K562 (cell line): ENCODE measurements around the gene PMPCB. TPM values are rescaled to one million over a fixed set of nuclear protein-coding genes. Genes with fewer than 3 reads are reported as not detected.

ENCODE experiments used
- ATAC-seq: fragments of 200-7000 bp; cut with Tn5 transposase; 3 replicates; pipeline ENCODE4 v1.9.1; 2020; ENCODE audit warnings: moderate library complexity
- Bru-seq: library from RNA; stranded (reverse); fragments of 400-500 nt; gene quantifications from one replicate; lab custom pipeline; 2021; lab: Mats Ljungman, UMichigan
- BruChase-seq, 2 experiments: library from RNA; stranded (reverse); fragments of 400-500 nt; gene quantifications; one replicate each; lab custom pipeline; 2021; lab: Mats Ljungman, UMichigan
- BruUV-seq: library from RNA; stranded (reverse); fragments of 400-500 nt; replicated peaks from 2 replicates; lab custom pipeline; 2021; lab: Mats Ljungman, UMichigan
- CTCF ChIA-PET: fragments of 300-600 bp; formaldehyde crosslinking; extraction: SDS; loops from one replicate; lab custom pipeline; 2021; ENCODE audit warnings: low intra/inter-chr PET ratio; lab: Yijun Ruan, JAX
- POLR2A ChIA-PET: fragments of 300-600, 350-650 bp; sonication (Branson Sonifier 250); formaldehyde crosslinking; extraction: SDS; loops from one replicate; lab custom pipeline; 2021; ENCODE audit warnings: antibody characterized with exemption, inconsistent platforms; lab: Yijun Ruan, JAX
- DNase-seq, 4 experiments: peaks; one replicate each; pipeline versions ENCODE4 v3.0.0 to v3.0.0-alpha.2; 2011 to 2018; ENCODE audit warnings: low spot score in 3 of 4, mixed read lengths in 3 of 4; ENCODE audit errors: extremely low read depth in 1 of 4
- FAIRE-seq: peaks from 2 replicates; lab custom pipeline; 2011; peaks lifted over from hg19 to GRCh38; lab: Jason Lieb, UNC
- H2AFZ ChIP-seq: 2 replicates; pipeline ENCODE4 v1.6.0; 2011; ENCODE audit warnings: low read depth, low read length, control low read depth, inconsistent platforms
- H3K27ac ChIP-seq: fragments of 200-600 bp; 3 replicates; pipeline ENCODE4 v1.8.0; 2011; ENCODE audit warnings: low read depth, mild to moderate bottlenecking, control low read depth, inconsistent platforms, low read length, moderate library complexity, mixed read lengths; ENCODE audit errors: extremely low read depth
- H3K27me3 ChIP-seq, 2 experiments: fragments of 300-600 bp in 1 of 2; 2 replicates in 1 of 2; 3 replicates in 1 of 2; pipeline versions ENCODE4 v1.6.0 to v1.8.0; 2011; ENCODE audit warnings: inconsistent platforms in 2 of 2, low read length in 2 of 2, mild to moderate bottlenecking in 1 of 2, mixed read lengths in 1 of 2, moderate library complexity in 1 of 2; ENCODE audit not compliant: control insufficient read depth in 2 of 2, insufficient read depth in 2 of 2
- H3K36me3 ChIP-seq: fragments of 300-600 bp; 3 replicates; pipeline ENCODE4 v1.8.0; 2011; ENCODE audit warnings: mild to moderate bottlenecking, low read length, inconsistent platforms; ENCODE audit not compliant: control insufficient read depth, insufficient read depth
- H3K4me1 ChIP-seq, 2 experiments: fragments of 200-600 bp in 1 of 2; replicated peaks in 1 of 2; 2 replicates in 1 of 2; 3 replicates in 1 of 2; pipeline versions ENCODE4 v1.5.1 to v1.8.0; 2011; ENCODE audit warnings: inconsistent platforms in 2 of 2, low read length in 2 of 2, mild to moderate bottlenecking in 1 of 2, mixed read lengths in 1 of 2, moderate library complexity in 1 of 2; ENCODE audit not compliant: control insufficient read depth in 2 of 2, insufficient read depth in 2 of 2
- H3K4me2 ChIP-seq: 2 replicates; pipeline ENCODE4 v1.6.1; 2011; ENCODE audit warnings: low read length, control low read depth, inconsistent platforms, mixed read lengths; ENCODE audit not compliant: insufficient read depth
- H3K4me3 ChIP-seq: fragments of 200-600 bp; sonication (generic), shearing (Covaris generic); 2 replicates; pipeline ENCODE4 v1.5.1; 2016; ENCODE audit warnings: control low read depth, inconsistent platforms
- H3K79me2 ChIP-seq: fragments of 200-600 bp; 3 replicates; pipeline ENCODE4 v1.8.0; 2011; ENCODE audit warnings: low read length, inconsistent platforms; ENCODE audit not compliant: control insufficient read depth, insufficient read depth
- H3K9ac ChIP-seq, 2 experiments: 2 replicates each; pipeline versions ENCODE4 v1.6.0 to v1.6.1; 2011; ENCODE audit warnings: low read depth in 2 of 2, low read length in 2 of 2, control low read depth in 1 of 2, inconsistent platforms in 1 of 2, mild to moderate bottlenecking in 1 of 2, mixed read lengths in 1 of 2; ENCODE audit not compliant: insufficient read depth in 1 of 2
- H3K9me1 ChIP-seq: one replicate; pipeline ENCODE4 v1.6.0; 2011; ENCODE audit warnings: inconsistent platforms, mild to moderate bottlenecking, low read length, moderate library complexity; ENCODE audit not compliant: control insufficient read depth, insufficient read depth
- H3K9me3 ChIP-seq: replicated peaks from 2 replicates; pipeline ENCODE4 v1.5.1; 2011; ENCODE audit warnings: low read depth, low read length, inconsistent platforms; ENCODE audit not compliant: control insufficient read depth, insufficient read depth
- H4K20me1 ChIP-seq: replicated peaks from 2 replicates; pipeline ENCODE4 v1.6.1; 2011; ENCODE audit warnings: low read length, inconsistent platforms, mixed read lengths; ENCODE audit not compliant: control insufficient read depth, insufficient read depth
- CBFB ChIP-seq: sonication (generic); formaldehyde crosslinking; IDR thresholded peaks from 2 replicates; pipeline ENCODE4 v1.4.0; 2020; ENCODE audit warnings: mild to moderate bottlenecking, missing genetic modification reagents
- CEBPB ChIP-seq: fragments of 450-650 bp; IDR thresholded peaks from 2 replicates; pipeline ENCODE4 v1.6.1; 2016; ENCODE audit warnings: missing genetic modification characterization, missing compliant biosample characterization
- FUS ChIP-seq: fragments of 200-400 bp; formaldehyde crosslinking; optimal IDR thresholded peaks from 2 replicates; pipeline ENCODE3; 2017; ENCODE audit warnings: low read depth, low read length
- MEIS2 ChIP-seq: fragments of 450-650 bp; IDR thresholded peaks from 2 replicates; pipeline ENCODE4 v1.6.1; 2014; ENCODE audit warnings: mild to moderate bottlenecking; ENCODE audit not compliant: partially characterized antibody
- MNT ChIP-seq, 2 experiments: fragments of 450-650 bp; conservative IDR thresholded peaks; 2 replicates each; pipeline ENCODE4 v1.6.1; 2017; ENCODE audit warnings: mild to moderate bottlenecking in 2 of 2, moderate library complexity in 2 of 2
- POLR2AphosphoS2 ChIP-seq: IDR thresholded peaks from 2 replicates; pipeline ENCODE4 v1.6.1; 2012; ENCODE audit warnings: low read length, improper control_type of control experiment
- PRMT5 ChIP-seq: sonication (generic); formaldehyde crosslinking; IDR thresholded peaks from 2 replicates; pipeline ENCODE4 v1.5.0; 2020; ENCODE audit warnings: missing genetic modification reagents
- SIX5 ChIP-seq, 2 experiments: IDR thresholded peaks; 2 replicates each; pipeline ENCODE4 v1.6.1; 2011; ENCODE audit warnings: low read length in 2 of 2, borderline replicate concordance in 1 of 2, low read depth in 1 of 2, mild to moderate bottlenecking in 1 of 2, moderate library complexity in 1 of 2; ENCODE audit not compliant: insufficient read depth in 1 of 2
- SPI1 ChIP-seq: IDR thresholded peaks from 2 replicates; pipeline ENCODE4 v1.6.1; 2011; ENCODE audit warnings: low read depth, low read length, control low read depth, borderline replicate concordance
- TEAD1 ChIP-seq, 2 experiments: fragments of 450-650 bp in 1 of 2; sonication (generic) in 1 of 2; formaldehyde crosslinking; IDR thresholded peaks; 2 replicates each; pipeline versions ENCODE4 v1.4.0 to v1.8.0; 2020 to 2022; ENCODE audit warnings: mild to moderate bottlenecking in 2 of 2, missing genetic modification reagents in 1 of 2
- ZZZ3 ChIP-seq: fragments of 450-650 bp; IDR thresholded peaks from 2 replicates; pipeline ENCODE4 v1.6.1; 2016; ENCODE audit warnings: antibody characterized with exemption, mild to moderate bottlenecking, moderate library complexity
- WGBS: fragments of 100-300 bp; shearing (Covaris generic); methylation state at CpG from one replicate; pipeline ENCODE4 v1.1.6; 2016; ENCODE audit warnings: low coverage, mixed read lengths; ENCODE audit not compliant: insufficient coverage; ENCODE audit errors: missing lambda C conversion rate; 5-methylcytosine and 5-hydroxymethylcytosine counted together
- in situ Hi-C: fragments of 300-500 bp; cut with MboI; formaldehyde crosslinking; loops from 4 replicates; pipeline ENCODE4 v1.15.0; 2018; ENCODE audit warnings: inconsistent platforms, mixed read lengths
- intact Hi-C: fragments of 100-400 bp; cut with micrococcal nuclease; formaldehyde crosslinking; loops from 2 replicates; pipeline ENCODE4 v1.14.2; 2022
- long read RNA-seq, 3 experiments: library from polyadenylated mRNA in 2 of 3; library from RNA in 1 of 3; unstranded in 2 of 3; stranded (forward) in 1 of 3; transcript quantifications; one replicate each; pipeline ENCODE4 v2.0.0, GENCODE V29; 2019 to 2022
- polyA minus RNA-seq, 3 experiments: library from RNA; depleted of rRNA, polyadenylated mRNA; stranded (reverse); fragments of >200 nt; gene quantifications; 2 replicates each; pipeline ENCODE4 v1.2.3, GENCODE V29; 2011
- polyA plus RNA-seq, 8 experiments: library from polyadenylated mRNA; depleted of rRNA in 4 of 8; stranded (reverse) in 5 of 8; unstranded in 3 of 8; fragments of >200 nt; fragmentation: Nextera tagmentation in 2 of 8; fragmentation: Illumina TruSeq in 1 of 8; extraction: Ambion mirVana in 2 of 8; extraction: Trizol in 1 of 8; gene quantifications; 2 replicates each; pipeline versions ENCODE4 v1.2.1 to v1.2.3, GENCODE V29; 2011 to 2014; ENCODE audit warnings: inconsistent platforms in 1 of 8, missing spikeins in 1 of 8
- total RNA-seq, 7 experiments: library from RNA; depleted of rRNA in 6 of 7; stranded (reverse); fragments of >200 nt in 6 of 7; fragmentation: Illumina TruSeq in 2 of 7; extraction: Trizol in 2 of 7; gene quantifications; 2 replicates each; pipeline versions ENCODE4 v1.2.1 to v1.2.3, GENCODE V29; 2011 to 2021; ENCODE audit warnings: low replicate concordance in 1 of 7
- TF ChIP-seq, protein P1 (sequence below): fragments of 250-450 bp; sonication (Bioruptor Pico); IDR thresholded peaks from 2 replicates; pipeline ENCODE4 v1.6.1; 2021; ENCODE audit warnings: mild to moderate bottlenecking

PMPCB gene
- total RNA-seq (2011; cell fraction: chromatin; rRNA removed; ENCODE audit: low replicate concordance) = 64.6 and 120 TPM in 2 replicates
- 41.2 and 44.6 TPM in 2 replicates for total RNA-seq (2011; cell fraction: nucleolus; rRNA removed)
- 67.7 and 74.3 TPM in 2 replicates for total RNA-seq (2011; cell fraction: nucleoplasm; rRNA removed)
- total RNA-seq (2014; rRNA removed) (58.6 and 61.2 TPM in 2 replicates), total RNA-seq (2014; rRNA removed; fragmentation: Illumina TruSeq; extraction: Trizol) (105 and 120 TPM in 2 replicates), total RNA-seq (2015; rRNA removed; fragmentation: Illumina TruSeq; extraction: Trizol) (84.4 and 92.9 TPM in 2 replicates), total RNA-seq (2021) (85.7 and 92.1 TPM in 2 replicates), polyA plus RNA-seq (2011; rRNA removed) (120 and 179 TPM in 2 replicates), polyA plus RNA-seq (2014; fragmentation: Illumina TruSeq; extraction: Trizol) (96.8 and 116 TPM in 2 replicates), polyA plus RNA-seq (2014; fragmentation: Nextera tagmentation; extraction: Ambion mirVana) (100 to 1,000 TPM; 169 to 209 TPM), polyA plus RNA-seq (2014; rRNA removed) (90.0 and 108 TPM in 2 replicates), polyA minus RNA-seq (2011; rRNA and poly(A)+ RNA removed) (60.2 and 77.9 TPM in 2 replicates), Bru-seq, nascent RNA (percentile 94 among the genes with signal in this experiment), BruChase-seq, experiment 1, labeled RNA remaining after a 2-hour chase (percentile 91 among the genes with signal in this experiment), BruChase-seq, experiment 2, labeled RNA remaining after a 6-hour chase (percentile 91 among the genes with signal in this experiment)
- 46.2 and 77.3 TPM in 2 replicates for polyA plus RNA-seq (2011; cell fraction: cytosol; rRNA removed)
- 143 and 238 TPM in 2 replicates for polyA plus RNA-seq (2011; cell fraction: nucleus; rRNA removed)
- polyA plus RNA-seq (2012) = 104 and 147 TPM in 2 replicates
- polyA minus RNA-seq (2011; cell fraction: cytosol; rRNA and poly(A)+ RNA removed) = 19.1 and 40.1 TPM in 2 replicates
- 22.1 and 32.7 TPM in 2 replicates for polyA minus RNA-seq (2011; cell fraction: nucleus; rRNA and poly(A)+ RNA removed)
- long read RNA-seq, experiment 1, transcript PMPCB-201 (13 exons, 2,472 nt) = major isoform, 180 of 225 reads
- long read RNA-seq, experiment 1, transcript PMPCB-202 (12 exons, 1,714 nt) = minor isoform, 9 of 225 reads
- long read RNA-seq, experiment 1, partial matches to known transcripts = 14 of 225 reads
- long read RNA-seq, experiment 1, other reads (novel, unspliced or antisense) = 21 of 225 reads
- long read RNA-seq, experiment 2, transcript PMPCB-201 (13 exons, 2,472 nt) = major isoform, 7 of 115 reads
- long read RNA-seq, experiment 2, partial matches to known transcripts = 21 of 115 reads
- long read RNA-seq, experiment 2, other reads (novel, unspliced or antisense) = 87 of 115 reads
- long read RNA-seq, experiment 3, transcript PMPCB-202 (12 exons, 1,714 nt) = minor isoform, 12 of 231 reads
- long read RNA-seq, experiment 3, transcript PMPCB-201 (13 exons, 2,472 nt) = major isoform, 194 of 231 reads
- long read RNA-seq, experiment 3, partial matches to known transcripts = 10 of 231 reads
- long read RNA-seq, experiment 3, other reads (novel, unspliced or antisense) = 12 of 231 reads

DNA sequence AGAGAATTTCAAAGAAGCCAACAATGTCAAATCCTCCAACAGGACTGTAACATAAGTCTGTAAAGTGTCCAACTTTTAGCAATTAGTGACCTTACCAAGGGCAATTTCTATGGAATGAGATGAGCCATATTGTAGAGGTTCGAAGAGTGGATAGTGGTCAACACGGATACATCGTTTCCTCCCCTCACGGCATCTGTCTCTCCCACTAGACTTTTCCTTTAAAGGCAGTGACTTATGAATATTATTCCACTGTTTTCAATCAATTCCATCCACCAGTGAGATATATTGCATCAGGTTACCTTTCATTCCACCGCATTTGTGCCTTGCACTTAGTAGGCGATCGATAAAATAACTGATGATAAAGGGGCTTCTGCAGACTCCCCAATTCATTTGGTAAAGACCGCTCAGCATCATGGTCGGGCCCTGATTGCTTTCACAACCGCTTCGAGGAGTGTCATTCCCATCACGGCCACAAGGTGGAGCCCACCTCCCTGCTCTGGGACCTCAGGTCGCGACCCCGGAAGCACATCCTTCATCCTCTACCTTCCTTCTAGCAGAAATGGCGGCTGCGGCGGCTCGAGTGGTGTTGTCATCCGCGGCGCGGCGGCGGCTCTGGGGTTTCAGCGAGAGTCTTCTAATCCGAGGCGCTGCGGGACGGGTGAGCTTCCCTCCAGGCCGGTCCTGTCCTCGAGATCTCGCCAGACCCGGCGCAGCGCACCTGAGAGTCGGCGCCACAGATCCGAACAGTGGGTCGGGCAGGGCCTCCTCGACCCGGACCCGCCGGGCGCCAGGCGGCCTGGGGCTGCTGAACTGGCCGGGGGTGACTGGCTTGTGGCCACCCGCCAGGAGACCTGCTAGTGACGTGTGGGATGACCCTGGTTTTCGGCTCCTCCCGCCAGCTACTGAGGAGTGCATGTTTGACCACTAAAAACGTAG lies at the start of gene PMPCB:
Gene PMPCB (plus strand): TSS at position 535 of the 936 bp plus-strand sequence. CDS start 25 bp downstream, at position 560.
- CTCF ChIA-PET = interaction anchor here (0.6 to 1.8 kb wide), 5 partner anchors 48 to 862 kb away, joined by 3 to 18 read pairs (median 3); partner anchors contain the start of gene DNAJC2
- TF ChIP-seq POLR2AphosphoS2 = no peak
- TF ChIP-seq MNT (conservative IDR thresholded peaks at IDR 0.05) = peak; percentile 85 to 88
- no peak for TF ChIP-seq PRMT5 (CRISPR knock-in tag)
- TF ChIP-seq CEBPB = peak; percentile 93
- TF ChIP-seq FUS = no peak
- TF ChIP-seq, protein P1, sequence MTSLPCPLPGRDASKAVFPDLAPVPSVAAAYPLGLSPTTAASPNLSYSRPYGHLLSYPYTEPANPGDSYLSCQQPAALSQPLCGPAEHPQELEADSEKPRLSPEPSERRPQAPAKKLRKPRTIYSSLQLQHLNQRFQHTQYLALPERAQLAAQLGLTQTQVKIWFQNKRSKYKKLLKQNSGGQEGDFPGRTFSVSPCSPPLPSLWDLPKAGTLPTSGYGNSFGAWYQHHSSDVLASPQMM (CRISPR knock-in tag) = no peak
- TF ChIP-seq MEIS2 = peak; percentile 46
- TF ChIP-seq SPI1 = no peak
- TF ChIP-seq TEAD1 (CRISPR knock-in tag; IDR thresholded peaks at IDR 0.05) = peak; percentile 67 to 85; a peak in 2 of 4 replicates
- no peak for TF ChIP-seq ZZZ3
- 0 out of 4 replicates have a peak, but pooled peaks of 1 of the 2 experiments have one; percentile 15 for TF ChIP-seq SIX5 (IDR thresholded peaks at IDR 0.05; ENCODE audit: borderline replicate concordance in 1 of 2, insufficient read depth in 1 of 2, low read depth in 1 of 2, low read length in 2 of 2)
- TF ChIP-seq CBFB (CRISPR knock-in tag) = no peak; the same call in 1 of the 2 replicates

More for the DNA sequence above, at the start of gene PMPCB:
- DNase-seq = peak; percentile 95 to 97 (median 96)
- H3K4me1 ChIP-seq = peaks cover 3 to 6% of the 10 kb centered on the region in 2 experiments; a peak in 4 of 5 replicates
- BruUV-seq = no TSS peak
- H3K9me1 ChIP-seq = no peaks in the 10 kb centered on the region
- H3K9me3 ChIP-seq = no peaks in the 10 kb centered on the region
- WGBS = 1% methylated on average over 52 of the region's 52 CpGs
- peak within 1 kb of the TSS; percentile 75 to 96 for H3K9ac ChIP-seq
- H3K4me2 ChIP-seq = peak within 1 kb of the TSS; percentile 83
- POLR2A ChIA-PET = interaction anchor here (0.6 kb wide), 1 partner anchor 109 kb away, joined by 4 read pairs; no protein-coding TSS in a partner anchor
- ATAC-seq = peak; percentile 93
- peak within 1 kb of the TSS; percentile 80 for H3K27ac ChIP-seq
- H3K36me3 ChIP-seq = peaks cover 35% of the 10 kb centered on the region
- FAIRE-seq = peak; percentile 97
- in situ Hi-C loops (loop anchor here (5.0 kb wide), 1 partner anchor 110 kb away; no protein-coding TSS in a partner anchor), intact Hi-C loops (loop anchor here (1.0 to 5.0 kb wide), 2 partner anchors 50 to 110 kb away; partner anchors contain the start of gene PSMC2)
- no peaks in the 10 kb centered on the region for H3K27me3 ChIP-seq
- peak within 1 kb of the TSS; percentile 69 for H3K4me3 ChIP-seq
- H3K79me2 ChIP-seq = peaks cover 24% of the 10 kb centered on the region
- H4K20me1 ChIP-seq = no peaks in the 10 kb centered on the region
- peak within 1 kb of the TSS; percentile 63 for H2AFZ ChIP-seq
